HEK293 (cell line): ENCODE data around the gene RAE1.

ENCODE experiments used
- CTCF ChIA-PET: fragments of 350-600 bp; formaldehyde crosslinking; extraction: SDS; loops from one replicate; lab custom pipeline; 2021; ENCODE audit warnings: antibody characterized with exemption; lab: Yijun Ruan, JAX
- POLR2A ChIA-PET: fragments of 300-600 bp; formaldehyde crosslinking; extraction: SDS; loops from one replicate; lab custom pipeline; 2020; ENCODE audit warnings: antibody characterized with exemption, inconsistent platforms; lab: Yijun Ruan, JAX
- H3K27ac ChIP-seq: fragments of 200-500 bp; sonication (Bioruptor generic); 2 replicates; pipeline ENCODE4 v1.5.1; 2014; ENCODE audit warnings: low read depth, low read length, control low read depth, inconsistent platforms; ENCODE audit errors: extremely low read depth
- H3K36me3 ChIP-seq, 2 experiments: fragments of 200-500 bp in 1 of 2; sonication (Bioruptor generic) in 1 of 2; 1 replicate in 1 of 2; 2 replicates in 1 of 2; pipeline ENCODE4 v1.5.1; 2014 to 2017; ENCODE audit warnings: inconsistent platforms in 2 of 2, low read length in 2 of 2; ENCODE audit not compliant: control insufficient read depth in 2 of 2, insufficient read depth in 1 of 2
- H3K4me1 ChIP-seq: fragments of 200-500 bp; sonication (Bioruptor generic); 2 replicates; pipeline ENCODE4 v1.5.1; 2014; ENCODE audit warnings: mild to moderate bottlenecking, low read length, inconsistent platforms; ENCODE audit not compliant: control insufficient read depth, insufficient read depth
- H3K4me3 ChIP-seq: 2 replicates; pipeline ENCODE4 v1.5.1; 2011; ENCODE audit warnings: low read depth, mild to moderate bottlenecking, control low read depth, low read length, moderate library complexity
- H3K9me3 ChIP-seq: fragments of 200-500 bp; sonication (Bioruptor generic); 2 replicates; pipeline ENCODE4 v1.5.1; 2014; ENCODE audit warnings: low read depth, low read length, inconsistent platforms; ENCODE audit not compliant: control insufficient read depth, insufficient read depth
- GFI1B ChIP-seq: fragments of 450-650 bp; formaldehyde crosslinking; IDR thresholded peaks from 2 replicates; pipeline ENCODE4 v1.5.1; 2016; ENCODE audit warnings: missing biosample characterization, missing genetic modification characterization
- TCF7L2 ChIP-seq: IDR thresholded peaks from 2 replicates; pipeline ENCODE4 v1.6.1; 2011; ENCODE audit warnings: low read depth, mild to moderate bottlenecking, inconsistent platforms, low read length, moderate library complexity, borderline replicate concordance
- ZFP37 ChIP-seq: fragments of 450-650 bp; formaldehyde crosslinking; IDR thresholded peaks from 2 replicates; pipeline ENCODE4 v1.5.1; 2016; ENCODE audit warnings: missing biosample characterization, missing genetic modification characterization
- ZNF140 ChIP-seq: fragments of 450-650 bp; formaldehyde crosslinking; IDR thresholded peaks from 2 replicates; pipeline ENCODE4 v1.5.1; 2016; ENCODE audit warnings: missing biosample characterization, missing genetic modification characterization
- ZNF223 ChIP-seq: fragments of 450-650 bp; formaldehyde crosslinking; IDR thresholded peaks from 2 replicates; pipeline ENCODE4 v1.5.1; 2016; ENCODE audit warnings: missing biosample characterization, missing genetic modification characterization
- ZNF23 ChIP-seq: fragments of 450-650 bp; formaldehyde crosslinking; IDR thresholded peaks from 2 replicates; pipeline ENCODE4 v1.5.1; 2016; ENCODE audit warnings: missing biosample characterization, missing genetic modification characterization, borderline replicate concordance
- ZNF404 ChIP-seq: fragments of 450-650 bp; formaldehyde crosslinking; IDR thresholded peaks from 2 replicates; pipeline ENCODE4 v1.5.1; 2017; ENCODE audit warnings: missing biosample characterization, missing genetic modification characterization
- ZNF423 ChIP-seq: fragments of 450-650 bp; formaldehyde crosslinking; IDR thresholded peaks from 2 replicates; pipeline ENCODE4 v1.5.1; 2016; ENCODE audit warnings: missing biosample characterization, missing genetic modification characterization
- ZNF529 ChIP-seq: fragments of 450-650 bp; formaldehyde crosslinking; IDR thresholded peaks from 2 replicates; pipeline ENCODE4 v1.5.1; 2017; ENCODE audit warnings: missing genetic modification characterization, missing biosample characterization; ENCODE audit not compliant: insufficient replicate concordance
- ZNF585B ChIP-seq: fragments of 450-650 bp; formaldehyde crosslinking; IDR thresholded peaks from 2 replicates; pipeline ENCODE4 v1.5.1; 2016; ENCODE audit warnings: missing biosample characterization, missing genetic modification characterization
- ZNF624 ChIP-seq: fragments of 450-650 bp; formaldehyde crosslinking; IDR thresholded peaks from 2 replicates; pipeline ENCODE4 v1.5.1; 2017; ENCODE audit warnings: missing biosample characterization, missing genetic modification characterization
- ZNF660 ChIP-seq: fragments of 450-650 bp; IDR thresholded peaks from 2 replicates; pipeline ENCODE4 v1.5.1; 2018; ENCODE audit warnings: missing biosample characterization, mild to moderate bottlenecking, missing genetic modification characterization
- ZNF747 ChIP-seq: fragments of 450-650 bp; formaldehyde crosslinking; IDR thresholded peaks from 2 replicates; pipeline ENCODE4 v1.5.1; 2016; ENCODE audit warnings: missing biosample characterization, missing genetic modification characterization
- ZNF777 ChIP-seq: fragments of 450-650 bp; formaldehyde crosslinking; IDR thresholded peaks from 2 replicates; pipeline ENCODE4 v1.5.1; 2017; ENCODE audit warnings: missing biosample characterization, missing genetic modification characterization, borderline replicate concordance
- ZNF837 ChIP-seq: fragments of 450-650 bp; formaldehyde crosslinking; IDR thresholded peaks from 2 replicates; pipeline ENCODE4 v1.5.1; 2016; ENCODE audit warnings: missing biosample characterization, missing genetic modification characterization
- TF ChIP-seq, protein P1 (sequence below): fragments of 450-650 bp; formaldehyde crosslinking; IDR thresholded peaks from 2 replicates; pipeline ENCODE4 v1.5.1; 2016; ENCODE audit warnings: missing biosample characterization, missing genetic modification characterization
- TF ChIP-seq, protein P2 (sequence below): fragments of 450-650 bp; formaldehyde crosslinking; IDR thresholded peaks from 2 replicates; pipeline ENCODE4 v1.5.1; 2017; ENCODE audit warnings: missing biosample characterization, missing genetic modification characterization
- TF ChIP-seq, protein P3 (sequence below): fragments of 450-650 bp; formaldehyde crosslinking; IDR thresholded peaks from 2 replicates; pipeline ENCODE4 v1.5.0; 2017; ENCODE audit warnings: missing biosample characterization, missing genetic modification characterization, borderline replicate concordance

RAE1 gene

DNA sequence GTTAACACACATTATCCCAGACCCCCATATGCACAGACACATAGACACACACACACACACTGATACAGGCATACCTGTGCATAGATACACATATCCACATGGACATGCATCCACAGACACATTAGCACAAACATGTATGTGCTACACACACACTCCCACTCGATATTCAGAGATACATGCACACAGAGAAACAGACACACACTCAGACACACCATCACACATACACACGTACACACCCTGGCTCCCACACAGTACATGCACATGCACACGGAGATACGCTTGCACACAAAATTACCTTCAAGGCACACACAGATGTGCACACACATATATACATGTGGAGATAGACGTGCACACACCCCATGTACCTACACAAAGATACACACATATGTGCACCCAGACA lies 59.9 kb downstream of the RAE1 start:
- peaks cover 0 to 36% of the 10 kb centered on the region in 2 experiments; a peak in 2 of 3 replicates for H3K36me3 ChIP-seq
- H3K9me3 ChIP-seq: no peaks in the 10 kb centered on the region
- H3K27ac ChIP-seq: no peak overlapping the region
- POLR2A ChIA-PET: no interaction called here
- no peak overlapping the region for H3K4me3 ChIP-seq
- CTCF ChIA-PET: no interaction called here
- no peaks in the 10 kb centered on the region; the same call in 1 of the 2 replicates for H3K4me1 ChIP-seq
- TF ChIP-seq GFI1B (tag by site-specific recombination): no peak
- no peak for TF ChIP-seq ZNF660
- no peak for TF ChIP-seq ZNF223

DNA sequence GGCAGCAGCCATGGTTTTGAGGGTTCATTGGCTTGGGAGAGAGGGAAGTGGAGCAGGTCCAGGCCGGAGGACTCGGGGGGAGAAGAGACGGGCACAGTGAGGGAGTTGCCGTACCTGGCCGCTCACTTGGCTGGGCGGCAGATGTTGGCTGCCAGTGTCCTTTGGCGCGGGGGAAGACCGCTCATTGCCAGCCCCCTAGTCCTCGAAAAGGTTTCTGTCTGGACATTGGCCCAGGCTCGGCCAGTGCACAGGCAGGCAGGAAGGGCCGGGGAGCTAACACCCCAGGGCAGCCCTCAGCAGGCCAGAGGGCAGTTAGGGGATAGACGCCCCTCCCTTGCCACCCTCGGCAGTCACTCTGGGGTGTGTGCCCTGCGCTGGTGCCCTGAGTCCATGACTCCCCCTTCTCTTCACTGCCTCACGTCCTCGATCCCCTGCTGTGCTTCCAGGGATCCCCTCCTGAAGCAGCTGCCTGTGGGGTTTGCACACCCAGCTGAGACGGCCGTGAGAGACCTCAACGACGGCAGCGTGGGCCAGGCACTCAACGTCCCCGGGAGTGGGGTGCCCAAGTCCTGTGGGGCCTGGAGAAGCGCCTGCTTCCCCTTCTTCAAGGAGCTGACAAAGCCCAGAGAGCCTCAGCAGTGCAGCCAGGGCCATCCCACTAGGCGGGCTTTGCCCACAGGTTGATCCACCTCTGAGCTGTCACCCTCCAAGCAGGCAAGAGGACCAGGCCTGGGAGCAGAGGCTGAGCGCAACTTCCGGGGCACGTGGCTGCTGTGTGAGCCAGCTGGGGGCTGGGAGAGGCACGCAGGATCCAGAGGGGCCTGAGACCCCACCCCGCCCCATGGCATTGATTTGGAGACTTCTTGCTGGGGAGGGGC lies 60.6 kb downstream of the RAE1 start:
- TF ChIP-seq TCF7L2 (no peak), ZNF624 (tag by site-specific recombination) (no peak), ZNF423 (tag by site-specific recombination) (no peak), ZNF529 (tag by site-specific recombination) (no peak), ZFP37 (tag by site-specific recombination) (no peak), ZNF140 (tag by site-specific recombination) (no peak), ZNF837 (no peak), ZNF23 (tag by site-specific recombination) (no peak), ZNF747 (tag by site-specific recombination) (no peak), ZNF585B (no peak), ZNF404 (tag by site-specific recombination) (no peak), ZNF777 (no peak)
- TF ChIP-seq, protein P1, sequence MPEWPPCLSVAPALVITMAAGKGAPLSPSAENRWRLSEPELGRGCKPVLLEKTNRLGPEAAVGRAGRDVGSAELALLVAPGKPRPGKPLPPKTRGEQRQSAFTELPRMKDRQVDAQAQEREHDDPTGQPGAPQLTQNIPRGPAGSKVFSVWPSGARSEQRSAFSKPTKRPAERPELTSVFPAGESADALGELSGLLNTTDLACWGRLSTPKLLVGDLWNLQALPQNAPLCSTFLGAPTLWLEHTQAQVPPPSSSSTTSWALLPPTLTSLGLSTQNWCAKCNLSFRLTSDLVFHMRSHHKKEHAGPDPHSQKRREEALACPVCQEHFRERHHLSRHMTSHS (tag by site-specific recombination): no peak
- TF ChIP-seq, protein P2, sequence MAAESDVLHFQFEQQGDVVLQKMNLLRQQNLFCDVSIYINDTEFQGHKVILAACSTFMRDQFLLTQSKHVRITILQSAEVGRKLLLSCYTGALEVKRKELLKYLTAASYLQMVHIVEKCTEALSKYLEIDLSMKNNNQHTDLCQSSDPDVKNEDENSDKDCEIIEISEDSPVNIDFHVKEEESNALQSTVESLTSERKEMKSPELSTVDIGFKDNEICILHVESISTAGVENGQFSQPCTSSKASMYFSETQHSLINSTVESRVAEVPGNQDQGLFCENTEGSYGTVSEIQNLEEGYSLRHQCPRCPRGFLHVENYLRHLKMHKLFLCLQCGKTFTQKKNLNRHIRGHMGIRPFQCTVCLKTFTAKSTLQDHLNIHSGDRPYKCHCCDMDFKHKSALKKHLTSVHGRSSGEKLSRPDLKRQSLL (tag by site-specific recombination): no peak
- TF ChIP-seq, protein P3, sequence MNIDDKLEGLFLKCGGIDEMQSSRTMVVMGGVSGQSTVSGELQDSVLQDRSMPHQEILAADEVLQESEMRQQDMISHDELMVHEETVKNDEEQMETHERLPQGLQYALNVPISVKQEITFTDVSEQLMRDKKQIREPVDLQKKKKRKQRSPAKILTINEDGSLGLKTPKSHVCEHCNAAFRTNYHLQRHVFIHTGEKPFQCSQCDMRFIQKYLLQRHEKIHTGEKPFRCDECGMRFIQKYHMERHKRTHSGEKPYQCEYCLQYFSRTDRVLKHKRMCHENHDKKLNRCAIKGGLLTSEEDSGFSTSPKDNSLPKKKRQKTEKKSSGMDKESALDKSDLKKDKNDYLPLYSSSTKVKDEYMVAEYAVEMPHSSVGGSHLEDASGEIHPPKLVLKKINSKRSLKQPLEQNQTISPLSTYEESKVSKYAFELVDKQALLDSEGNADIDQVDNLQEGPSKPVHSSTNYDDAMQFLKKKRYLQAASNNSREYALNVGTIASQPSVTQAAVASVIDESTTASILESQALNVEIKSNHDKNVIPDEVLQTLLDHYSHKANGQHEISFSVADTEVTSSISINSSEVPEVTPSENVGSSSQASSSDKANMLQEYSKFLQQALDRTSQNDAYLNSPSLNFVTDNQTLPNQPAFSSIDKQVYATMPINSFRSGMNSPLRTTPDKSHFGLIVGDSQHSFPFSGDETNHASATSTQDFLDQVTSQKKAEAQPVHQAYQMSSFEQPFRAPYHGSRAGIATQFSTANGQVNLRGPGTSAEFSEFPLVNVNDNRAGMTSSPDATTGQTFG (tag by site-specific recombination): no peak
- POLR2A ChIA-PET: interaction anchor here (0.6 kb wide), 1 partner anchor 16 kb away, joined by 3 read pairs; no protein-coding TSS in a partner anchor
- CTCF ChIA-PET: interaction anchor here (0.6 to 0.9 kb wide), 2 partner anchors 14 to 67 kb away, joined by 3 read pairs; no protein-coding TSS in a partner anchor
- no peaks in the 10 kb centered on the region for H3K9me3 ChIP-seq
- no peaks in the 10 kb centered on the region; the same call in 1 of the 2 replicates for H3K4me1 ChIP-seq
- peaks cover 0 to 29% of the 10 kb centered on the region in 2 experiments; a peak in 2 of 3 replicates for H3K36me3 ChIP-seq
- no peak overlapping the region for H3K27ac ChIP-seq
- H3K4me3 ChIP-seq: no peak overlapping the region
